GM21526 (cell line): ENCODE results near the gene SPINDOC.
A peak's percentile ranks its signal among the peaks of the same experiment; 100 is the strongest.
"Not testable (repeated sequence)": the region's sequence is repeated elsewhere in the genome, so short reads cannot be mapped to it uniquely, and the experiment has no call there.

Experiments
- ATAC-seq: cut with Tn5 transposase; IDR thresholded peaks from one replicate; pipeline ENCODE4 v1.9.1; 2021; ENCODE audit warnings: moderate library complexity; ENCODE audit not compliant: unreplicated experiment, low FRiP score

SPINDOC gene

GRCh38 chr11:63783925-63784592 is 29.2 kb upstream of the SPINDOC start:
- ATAC-seq, result no peak

DNA sequence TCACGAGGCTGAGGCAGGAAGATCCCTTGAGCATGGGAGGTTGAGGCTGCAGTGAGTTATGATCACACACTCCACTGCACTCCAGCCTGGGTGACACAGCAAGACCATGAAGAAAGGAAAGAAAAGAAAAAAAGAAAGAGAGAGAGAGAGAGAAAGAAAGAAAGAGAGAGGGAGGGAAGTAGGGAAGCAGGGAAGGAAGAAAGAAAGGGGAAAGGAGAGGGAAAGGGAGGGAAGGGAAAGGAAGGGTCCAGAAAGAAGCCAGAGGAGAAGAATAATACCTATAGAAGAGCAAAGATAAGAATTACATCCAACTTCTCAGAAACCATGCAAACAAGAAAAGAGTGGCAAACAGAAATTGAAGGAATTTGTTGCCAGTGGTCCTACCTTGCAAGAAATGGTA is 27.4 kb upstream of the SPINDOC start:
- ATAC-seq, result no peak

- ATAC-seq, result no peak
These were observed 21.6 kb upstream of the SPINDOC start for GRCh38 chr11:63791495-63792167.

- no peak for ATAC-seq
These were observed 20.1 kb upstream of the SPINDOC start for GRCh38 chr11:63793161-63793560.

DNA sequence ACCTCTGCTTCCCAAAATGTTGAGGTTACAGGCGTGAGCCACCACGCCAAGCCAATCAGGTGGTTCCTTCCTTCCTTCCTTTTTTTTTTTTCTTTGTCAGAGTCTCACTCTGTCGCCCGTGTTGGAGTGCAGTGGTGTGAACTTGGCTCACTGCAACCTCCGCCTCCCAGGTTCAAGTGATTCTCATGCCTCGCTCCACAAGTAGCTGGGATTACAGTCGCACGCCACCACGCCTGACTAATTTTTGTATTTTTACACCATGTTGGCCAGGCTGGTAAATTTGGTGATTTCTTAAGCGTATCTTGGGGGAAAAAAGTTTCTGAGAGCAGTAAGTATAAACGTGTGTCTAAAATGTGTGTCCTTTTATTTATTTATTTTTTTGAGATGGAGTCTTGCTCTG is 18.2 kb upstream of the SPINDOC start:
- ATAC-seq, result no peak

- ATAC-seq, result no peak
These were observed 12.3 kb upstream of the SPINDOC start for GRCh38 chr11:63800921-63801320.

- no peak for ATAC-seq
These were observed 10.4 kb upstream of the SPINDOC start for GRCh38 chr11:63802637-63803414.

DNA sequence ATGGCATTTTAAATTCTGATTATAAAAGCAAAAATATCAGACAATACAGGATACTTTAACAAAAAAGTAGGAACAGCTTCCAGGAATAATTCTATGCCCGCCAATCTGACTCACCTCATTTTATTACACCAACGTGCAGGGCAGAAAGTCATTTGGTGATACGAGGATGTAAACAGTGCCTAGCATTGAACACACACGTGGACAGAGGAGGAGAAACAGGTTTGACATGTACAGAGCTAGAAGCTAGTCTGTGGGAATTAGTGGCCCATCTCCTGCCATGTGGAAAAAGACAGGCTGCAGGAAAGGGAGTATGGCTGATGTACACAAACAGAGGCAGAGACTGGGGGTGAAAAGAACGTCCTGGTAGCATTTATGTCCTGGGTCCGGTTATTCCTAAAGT is 9.0 kb upstream of the SPINDOC start:
- ATAC-seq, result no peak

GRCh38 chr11:63805844-63806415 is 7.3 kb upstream of the SPINDOC start:
- ATAC-seq, result no peak

- ATAC-seq, result not testable (repeated sequence)
These were observed 2.9 kb upstream of the SPINDOC start for GRCh38 chr11:63810383-63810782.

- no peak for ATAC-seq
These were observed 1.7 kb upstream of the SPINDOC start for GRCh38 chr11:63811522-63811921.

- peak; percentile 34 for ATAC-seq
These were observed 517 bp downstream of the SPINDOC start for GRCh38 chr11:63813563-63814382.

DNA sequence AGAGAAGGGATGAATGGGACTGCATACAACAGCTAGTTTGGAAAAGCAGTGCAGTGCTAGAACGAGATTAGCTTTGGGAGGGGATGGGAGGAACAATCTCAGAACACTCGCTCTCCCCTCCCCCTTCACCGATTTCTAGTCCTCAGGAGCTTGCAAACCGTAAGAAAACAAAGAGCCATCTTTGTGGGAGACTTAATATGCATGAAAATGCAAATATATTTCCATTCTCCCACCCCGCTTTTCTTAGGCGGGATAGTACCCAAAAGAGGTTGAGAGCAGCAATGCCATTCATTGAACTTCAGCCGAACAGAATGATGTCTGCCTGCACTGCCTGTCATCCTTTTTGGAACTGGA is 1.1 kb downstream of the SPINDOC start:
- ATAC-seq, result no peak

DNA sequence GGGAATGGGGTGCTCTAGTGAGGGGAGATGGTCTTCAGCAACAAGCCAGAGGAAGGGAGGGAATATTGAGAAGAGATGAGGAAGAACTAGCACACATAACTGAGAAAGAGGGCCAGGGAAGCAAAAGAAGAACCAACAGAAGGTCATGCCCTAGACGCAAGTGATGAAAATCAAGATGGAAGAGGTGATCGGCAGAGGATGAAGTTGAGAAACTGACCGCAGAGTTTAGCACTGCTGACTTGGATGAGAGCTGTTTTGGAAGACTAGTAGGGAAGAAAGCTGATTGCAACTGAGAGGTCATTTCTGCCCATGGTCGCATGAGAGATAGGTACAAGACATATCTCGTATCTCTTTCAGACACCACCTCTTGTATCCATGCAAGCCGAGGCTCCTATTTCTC is 2.9 kb downstream of the SPINDOC start:
- ATAC-seq, result no peak

- no peak for ATAC-seq
These were observed 3.5 kb downstream of the SPINDOC start for GRCh38 chr11:63816732-63817131.

DNA sequence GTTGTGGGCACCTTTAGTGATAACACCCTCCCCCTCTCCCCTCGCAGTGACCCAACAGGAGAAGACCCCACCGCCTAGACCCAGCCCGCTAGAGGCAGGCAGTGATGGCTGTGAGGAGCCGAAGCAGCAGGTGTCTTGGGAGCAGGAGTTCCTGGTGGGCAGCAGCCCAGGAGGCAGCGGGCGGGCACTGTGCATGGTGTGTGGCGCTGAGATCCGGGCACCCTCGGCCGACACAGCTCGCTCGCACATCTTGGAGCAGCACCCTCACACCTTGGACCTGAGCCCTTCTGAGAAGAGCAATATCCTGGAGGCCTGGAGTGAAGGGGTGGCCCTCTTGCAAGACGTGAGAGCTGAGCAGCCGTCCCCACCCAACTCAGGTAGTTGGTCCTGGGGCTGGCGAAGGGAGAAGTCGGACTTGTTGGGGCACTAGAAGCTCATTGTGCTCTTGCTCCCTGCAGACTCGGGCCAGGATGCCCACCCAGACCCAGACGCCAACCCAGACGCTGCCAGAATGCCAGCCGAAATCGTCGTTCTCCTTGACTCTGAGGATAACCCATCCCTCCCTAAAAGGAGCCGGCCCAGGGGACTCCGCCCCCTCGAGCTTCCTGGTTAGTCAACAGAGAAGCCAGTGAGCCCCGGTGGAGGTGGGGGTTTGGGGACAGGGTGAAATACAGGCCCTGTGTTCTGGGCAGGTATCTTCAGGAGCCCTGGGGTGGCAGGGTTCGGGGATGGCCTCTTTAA is 4.7 kb downstream of the SPINDOC start:
- ATAC-seq, result no peak

DNA sequence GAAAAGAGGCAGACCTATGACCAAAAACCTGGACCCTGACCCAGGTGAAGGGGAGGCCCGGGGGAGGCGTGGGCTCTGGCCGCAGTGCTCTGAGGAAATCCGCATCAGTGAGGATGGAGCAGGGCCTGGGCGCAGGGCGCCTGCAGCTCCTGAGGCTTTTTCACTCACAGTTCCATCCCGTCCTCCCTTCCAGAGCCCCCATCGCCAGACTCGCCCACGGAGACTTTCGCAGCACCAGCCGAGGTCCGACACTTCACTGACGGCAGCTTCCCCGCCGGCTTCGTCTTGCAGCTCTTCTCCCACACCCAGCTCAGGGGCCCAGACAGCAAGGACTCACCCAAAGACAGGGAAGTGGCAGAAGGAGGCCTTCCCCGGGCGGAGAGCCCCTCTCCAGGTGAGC is 5.4 kb downstream of the SPINDOC start:
- no peak for ATAC-seq

DNA sequence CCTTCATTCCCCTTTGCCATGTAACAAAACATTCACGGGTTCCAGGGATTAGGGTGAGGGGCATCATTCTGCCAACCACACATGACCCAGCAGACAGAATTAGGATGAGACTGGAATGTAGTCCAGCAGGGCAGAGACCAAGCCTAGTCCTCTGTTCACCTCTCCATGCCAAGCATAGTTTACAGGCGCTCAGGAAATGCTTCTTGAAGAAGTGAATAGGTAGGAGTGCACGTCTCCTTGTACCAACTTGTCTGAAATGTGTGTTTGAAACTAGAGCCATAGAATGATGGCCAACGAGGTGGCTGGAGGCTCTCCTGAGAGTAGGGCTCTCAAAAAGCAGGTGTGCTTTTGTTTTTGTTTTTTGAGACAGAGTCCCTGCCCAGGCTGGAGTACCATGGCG is 8.2 kb downstream of the SPINDOC start:
- ATAC-seq, result no peak

- no peak for ATAC-seq
These were observed 13.4 kb downstream of the SPINDOC start for GRCh38 chr11:63826471-63827190.
